ENCODE measurements around the gene LIPC.

The LIPC gene

DNA sequence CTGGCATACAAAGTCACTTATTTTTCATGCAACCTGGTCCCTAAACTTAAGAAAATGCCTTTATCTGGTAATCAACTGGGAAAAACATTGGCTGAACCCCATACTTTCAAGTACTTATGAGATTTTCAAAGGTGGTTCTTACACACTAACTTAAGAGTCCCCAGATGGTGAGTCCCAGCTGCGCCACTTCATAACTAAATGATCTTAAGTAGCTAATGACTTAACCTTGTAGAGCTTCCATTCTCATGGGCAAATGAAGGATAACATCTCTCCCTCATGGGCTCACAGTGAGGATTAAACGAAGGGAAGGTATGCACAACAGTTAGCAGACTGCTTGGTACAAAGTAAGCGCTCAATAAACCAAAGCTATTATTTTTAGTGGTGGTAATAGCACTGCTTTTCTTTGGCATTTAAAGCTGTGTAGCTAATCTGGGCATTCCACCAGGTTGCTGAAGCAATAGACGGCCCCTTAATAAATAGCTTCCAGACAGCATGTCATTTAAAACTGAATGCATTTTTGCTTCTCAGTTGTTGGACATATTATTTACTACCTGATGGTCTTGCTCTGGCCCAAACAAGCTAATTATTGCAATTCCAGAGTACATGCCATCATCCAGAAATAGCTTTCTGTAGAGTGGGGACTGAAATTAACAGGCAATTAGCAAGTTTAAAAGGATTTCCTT, 55.4 kb downstream of the LIPC start:
- no peak overlapping the region for H3K27ac ChIP-seq (ENCODE audit: low read length)
- no peak overlapping the region for H3K4me2 ChIP-seq (ENCODE audit: insufficient read depth, low read length)
- H3K9me3 ChIP-seq (ENCODE audit: insufficient read depth, low read length, severe bottlenecking): peaks cover 12% of the 10 kb centered on the region
- no peak for DNase-seq
- H3K27me3 ChIP-seq (ENCODE audit: insufficient read depth, low read length, poor library complexity): no peaks in the 10 kb centered on the region
- ATAC-seq (ENCODE audit: insufficient read depth, low read depth): no peak
- no peak for TF ChIP-seq EZH2 (IDR thresholded peaks at IDR 0.05; ENCODE audit: borderline replicate concordance, low read depth, low read length, severe bottlenecking)
- TF ChIP-seq, protein P1, sequence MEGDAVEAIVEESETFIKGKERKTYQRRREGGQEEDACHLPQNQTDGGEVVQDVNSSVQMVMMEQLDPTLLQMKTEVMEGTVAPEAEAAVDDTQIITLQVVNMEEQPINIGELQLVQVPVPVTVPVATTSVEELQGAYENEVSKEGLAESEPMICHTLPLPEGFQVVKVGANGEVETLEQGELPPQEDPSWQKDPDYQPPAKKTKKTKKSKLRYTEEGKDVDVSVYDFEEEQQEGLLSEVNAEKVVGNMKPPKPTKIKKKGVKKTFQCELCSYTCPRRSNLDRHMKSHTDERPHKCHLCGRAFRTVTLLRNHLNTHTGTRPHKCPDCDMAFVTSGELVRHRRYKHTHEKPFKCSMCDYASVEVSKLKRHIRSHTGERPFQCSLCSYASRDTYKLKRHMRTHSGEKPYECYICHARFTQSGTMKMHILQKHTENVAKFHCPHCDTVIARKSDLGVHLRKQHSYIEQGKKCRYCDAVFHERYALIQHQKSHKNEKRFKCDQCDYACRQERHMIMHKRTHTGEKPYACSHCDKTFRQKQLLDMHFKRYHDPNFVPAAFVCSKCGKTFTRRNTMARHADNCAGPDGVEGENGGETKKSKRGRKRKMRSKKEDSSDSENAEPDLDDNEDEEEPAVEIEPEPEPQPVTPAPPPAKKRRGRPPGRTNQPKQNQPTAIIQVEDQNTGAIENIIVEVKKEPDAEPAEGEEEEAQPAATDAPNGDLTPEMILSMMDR (IDR thresholded peaks at IDR 0.05; ENCODE audit: borderline replicate concordance, extremely low read depth, low read length, poor library complexity, severe bottlenecking): no peak
- H2AFZ ChIP-seq (ENCODE audit: low read depth, low read length): no peak overlapping the region
- no peak overlapping the region for H3K9ac ChIP-seq (ENCODE audit: low read depth, low read length)
- no peaks in the 10 kb centered on the region for H3K36me3 ChIP-seq (ENCODE audit: insufficient read depth, low read length)
- no peak overlapping the region for H3K4me3 ChIP-seq (ENCODE audit: low read depth in 1 of 2, low read length in 2 of 2)
- H3K79me2 ChIP-seq (ENCODE audit: insufficient read depth, low read length): no peaks in the 10 kb centered on the region
- no peaks in the 10 kb centered on the region for H4K20me1 ChIP-seq (ENCODE audit: insufficient read depth, low read length)
- H3K4me1 ChIP-seq (ENCODE audit: insufficient read depth, low read length): peaks cover 39% of the 10 kb centered on the region

DNA sequence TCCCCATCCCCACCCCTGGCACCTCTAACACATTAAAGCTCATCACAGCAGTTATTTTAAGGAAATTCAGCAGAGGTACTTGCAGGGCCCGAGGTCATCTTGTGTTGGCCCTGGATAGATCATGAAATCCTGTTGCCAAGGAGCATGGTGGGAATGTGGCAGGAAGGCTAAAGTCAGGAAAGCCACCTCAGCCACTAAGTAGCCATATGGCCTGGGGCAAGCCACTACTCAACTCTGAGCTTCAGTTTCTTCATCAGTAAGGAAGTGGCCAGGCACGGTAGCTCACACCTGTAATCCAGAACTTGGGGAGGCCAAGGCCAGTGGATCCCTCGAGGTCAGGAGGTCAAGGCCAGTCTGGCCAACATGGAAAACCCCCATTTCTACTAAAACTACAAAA, 55.9 kb downstream of the LIPC start:
- Histone ChIP-seq H3K4me3 (ENCODE audit: low read depth in 1 of 2, low read length in 2 of 2) (no peak overlapping the region), H2AFZ (ENCODE audit: low read depth, low read length) (no peak overlapping the region), H3K9ac (ENCODE audit: low read depth, low read length) (no peak overlapping the region), H3K27ac (ENCODE audit: low read length) (no peak overlapping the region), H4K20me1 (ENCODE audit: insufficient read depth, low read length) (no peaks in the 10 kb centered on the region), H3K27me3 (ENCODE audit: insufficient read depth, low read length, poor library complexity) (no peaks in the 10 kb centered on the region), H3K79me2 (ENCODE audit: insufficient read depth, low read length) (no peaks in the 10 kb centered on the region), H3K36me3 (ENCODE audit: insufficient read depth, low read length) (no peaks in the 10 kb centered on the region), H3K4me2 (ENCODE audit: insufficient read depth, low read length) (no peak overlapping the region), H3K4me1 (ENCODE audit: insufficient read depth, low read length) (peaks cover 41% of the 10 kb centered on the region), H3K9me3 (ENCODE audit: insufficient read depth, low read length, severe bottlenecking) (peaks cover 12% of the 10 kb centered on the region)
- DNase-seq (no peak), ATAC-seq (ENCODE audit: insufficient read depth, low read depth) (no peak)
- TF ChIP-seq EZH2 (IDR thresholded peaks at IDR 0.05; ENCODE audit: borderline replicate concordance, low read depth, low read length, severe bottlenecking): no peak
- TF ChIP-seq, protein P1 (IDR thresholded peaks at IDR 0.05; ENCODE audit: borderline replicate concordance, extremely low read depth, low read length, poor library complexity, severe bottlenecking): no peak

DNA sequence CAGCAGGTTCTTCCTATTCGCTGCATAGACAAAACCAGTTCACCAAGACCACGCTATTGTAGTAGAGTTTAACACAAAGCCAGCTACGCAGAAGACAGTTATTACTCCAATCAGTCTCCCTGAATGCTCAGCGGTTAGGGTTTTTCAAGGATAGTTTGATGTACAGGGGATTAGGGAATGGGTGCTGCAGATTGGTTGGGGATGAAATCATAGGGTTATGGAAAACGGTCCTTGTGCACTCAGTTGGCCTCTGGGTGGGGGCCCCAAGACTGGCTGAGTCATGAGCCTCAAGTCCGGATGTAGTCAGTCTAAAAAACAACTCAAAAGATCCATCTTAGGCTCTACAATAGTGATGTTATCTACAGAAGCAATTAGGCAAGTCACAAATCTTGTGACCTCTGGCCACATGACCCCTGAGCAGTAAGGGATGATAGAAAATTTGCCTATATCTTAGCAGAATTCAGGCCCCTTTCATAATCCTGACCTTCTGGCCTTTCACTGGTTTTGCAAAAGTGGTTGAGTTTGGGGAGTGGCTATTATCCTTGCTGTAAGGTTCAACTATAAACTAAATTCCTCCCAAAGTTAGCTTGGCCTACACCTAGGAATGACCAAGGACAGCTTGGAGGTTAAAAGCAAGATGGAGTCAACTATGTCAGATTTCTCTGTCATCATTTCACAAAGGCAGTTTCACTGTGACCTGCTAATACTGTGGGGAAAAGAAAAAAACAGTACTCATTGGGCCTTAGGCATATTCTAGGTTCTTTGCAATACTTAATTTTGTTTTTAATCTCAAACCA, 57.7 kb downstream of the LIPC start:
- H3K4me3 ChIP-seq (ENCODE audit: low read depth in 1 of 2, low read length in 2 of 2): no peak overlapping the region
- no peaks in the 10 kb centered on the region for H3K27me3 ChIP-seq (ENCODE audit: insufficient read depth, low read length, poor library complexity)
- H3K79me2 ChIP-seq (ENCODE audit: insufficient read depth, low read length): no peaks in the 10 kb centered on the region
- H3K9ac ChIP-seq (ENCODE audit: low read depth, low read length): no peak overlapping the region
- H3K27ac ChIP-seq (ENCODE audit: low read length): no peak overlapping the region
- DNase-seq: no peak
- H3K4me2 ChIP-seq (ENCODE audit: insufficient read depth, low read length): no peak overlapping the region
- H3K4me1 ChIP-seq (ENCODE audit: insufficient read depth, low read length): peaks cover 33% of the 10 kb centered on the region
- H2AFZ ChIP-seq (ENCODE audit: low read depth, low read length): no peak overlapping the region
- H3K9me3 ChIP-seq (ENCODE audit: insufficient read depth, low read length, severe bottlenecking): peaks cover 12% of the 10 kb centered on the region
- H3K36me3 ChIP-seq (ENCODE audit: insufficient read depth, low read length): no peaks in the 10 kb centered on the region
- ATAC-seq (ENCODE audit: insufficient read depth, low read depth): no peak
- TF ChIP-seq, protein P1 (IDR thresholded peaks at IDR 0.05; ENCODE audit: borderline replicate concordance, extremely low read depth, low read length, poor library complexity, severe bottlenecking): no peak
- no peak for TF ChIP-seq EZH2 (IDR thresholded peaks at IDR 0.05; ENCODE audit: borderline replicate concordance, low read depth, low read length, severe bottlenecking)
- H4K20me1 ChIP-seq (ENCODE audit: insufficient read depth, low read length): no peaks in the 10 kb centered on the region

Measured in DND-41 (cell line).